Measurements from ENCODE around the gene CREB3. TPM values are rescaled to one million over a fixed set of nuclear protein-coding genes. Genes with fewer than 3 reads are reported as not detected.

Gene CREB3
- total and polyA plus RNA-seq, 9 donors, result 23.5 to 30.7 (median 26.6) TPM

DNA sequence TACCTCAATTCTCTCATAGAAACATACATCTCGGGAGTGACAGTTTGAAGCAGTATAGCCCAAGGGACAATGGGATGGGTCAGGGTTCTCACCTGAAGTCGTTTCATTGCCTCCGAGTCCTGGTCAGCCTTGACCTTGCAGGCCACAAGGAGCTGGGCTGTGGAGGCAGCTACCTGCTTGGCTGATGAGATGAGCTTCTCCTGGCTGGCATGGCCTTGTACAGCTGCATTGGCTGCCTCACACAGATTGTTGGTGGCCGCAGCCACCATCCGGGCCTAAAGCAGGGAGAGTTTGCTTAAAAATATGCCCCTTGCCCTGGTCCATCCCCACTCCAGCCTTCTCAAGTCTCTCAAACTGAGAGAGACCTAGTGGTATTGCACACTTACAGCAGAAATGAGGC is 34.2 kb upstream of the CREB3 start:
- 95% methylated on average over 2 of the region's 5 CpGs for WGBS (ENCODE audit: insufficient coverage)

GRCh38 chr9:35700031-35700430 is 32.4 kb upstream of the CREB3 start:
- 88% methylated on average over 10 of the region's 11 CpGs for WGBS (ENCODE audit: insufficient coverage)
- H3K4me3 ChIP-seq (ENCODE audit: low read length), result no peak overlapping the region
- H3K9me3 ChIP-seq (replicated peaks; ENCODE audit: control insufficient read depth, low read depth, low read length), result no peaks in the 10 kb centered on the region
- no peaks in the 10 kb centered on the region for H3K27me3 ChIP-seq (ENCODE audit: control insufficient read depth, insufficient read depth, low read length)
- no peak for DNase-seq
- no peak overlapping the region for H3K27ac ChIP-seq (ENCODE audit: low read length)
- no peaks in the 10 kb centered on the region for H3K4me1 ChIP-seq (ENCODE audit: control insufficient read depth, insufficient read depth, low read length)
- peaks cover 92% of the 10 kb centered on the region for H3K36me3 ChIP-seq (ENCODE audit: control insufficient read depth, insufficient read depth, low read length)

More for the DNA sequence above, 34.2 kb upstream of the CREB3 start:
- H3K27ac ChIP-seq (ENCODE audit: low read length), result no peak overlapping the region
- H3K27me3 ChIP-seq (ENCODE audit: control insufficient read depth, insufficient read depth, low read length), result no peaks in the 10 kb centered on the region
- peaks cover 74% of the 10 kb centered on the region for H3K36me3 ChIP-seq (ENCODE audit: control insufficient read depth, insufficient read depth, low read length)
- no peak for DNase-seq
- H3K4me3 ChIP-seq (ENCODE audit: low read length), result no peak overlapping the region
- H3K9me3 ChIP-seq (replicated peaks; ENCODE audit: control insufficient read depth, low read depth, low read length), result no peaks in the 10 kb centered on the region
- H3K4me1 ChIP-seq (ENCODE audit: control insufficient read depth, insufficient read depth, low read length), result no peaks in the 10 kb centered on the region

DNA sequence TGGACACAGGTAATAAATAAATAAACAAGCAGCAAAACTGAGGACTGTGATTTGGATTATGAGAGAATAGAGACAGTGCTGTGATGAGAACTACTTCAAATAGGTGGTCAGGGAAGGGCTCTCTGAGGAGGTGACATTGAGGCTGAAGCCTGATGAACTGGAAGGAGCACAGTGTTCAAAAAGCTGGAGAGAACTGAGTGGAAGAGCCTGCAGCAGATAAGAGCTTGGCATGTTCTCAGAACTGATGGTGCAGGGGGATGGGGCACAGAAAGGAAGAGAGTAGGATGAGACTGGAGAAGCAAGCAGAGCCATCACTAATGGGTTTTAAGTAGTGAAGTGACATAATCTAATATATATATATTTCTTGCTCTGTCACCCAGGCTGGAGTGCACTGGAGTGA is 31.5 kb upstream of the CREB3 start:
- no peak overlapping the region for H3K27ac ChIP-seq (ENCODE audit: low read length)
- no peak overlapping the region for H3K4me3 ChIP-seq (ENCODE audit: low read length)
- no peaks in the 10 kb centered on the region for H3K9me3 ChIP-seq (replicated peaks; ENCODE audit: control insufficient read depth, low read depth, low read length)
- H3K36me3 ChIP-seq (ENCODE audit: control insufficient read depth, insufficient read depth, low read length), result peaks cover 98% of the 10 kb centered on the region
- no peaks in the 10 kb centered on the region for H3K4me1 ChIP-seq (ENCODE audit: control insufficient read depth, insufficient read depth, low read length)
- no peaks in the 10 kb centered on the region for H3K27me3 ChIP-seq (ENCODE audit: control insufficient read depth, insufficient read depth, low read length)
- no peak for DNase-seq

- DNase-seq, result no peak
- Histone ChIP-seq H3K27me3 (ENCODE audit: control insufficient read depth, insufficient read depth, low read length) (no peaks in the 10 kb centered on the region), H3K4me3 (ENCODE audit: low read length) (no peak overlapping the region), H3K9me3 (replicated peaks; ENCODE audit: control insufficient read depth, low read depth, low read length) (no peaks in the 10 kb centered on the region), H3K4me1 (ENCODE audit: control insufficient read depth, insufficient read depth, low read length) (no peaks in the 10 kb centered on the region), H3K36me3 (ENCODE audit: control insufficient read depth, insufficient read depth, low read length) (peaks cover 100% of the 10 kb centered on the region), H3K27ac (ENCODE audit: low read length) (no peak overlapping the region)
- WGBS (ENCODE audit: insufficient coverage), result 96% methylated on average over 6 of the region's 7 CpGs
These were observed 29.8 kb upstream of the CREB3 start for GRCh38 chr9:35702696-35703095.

DNA sequence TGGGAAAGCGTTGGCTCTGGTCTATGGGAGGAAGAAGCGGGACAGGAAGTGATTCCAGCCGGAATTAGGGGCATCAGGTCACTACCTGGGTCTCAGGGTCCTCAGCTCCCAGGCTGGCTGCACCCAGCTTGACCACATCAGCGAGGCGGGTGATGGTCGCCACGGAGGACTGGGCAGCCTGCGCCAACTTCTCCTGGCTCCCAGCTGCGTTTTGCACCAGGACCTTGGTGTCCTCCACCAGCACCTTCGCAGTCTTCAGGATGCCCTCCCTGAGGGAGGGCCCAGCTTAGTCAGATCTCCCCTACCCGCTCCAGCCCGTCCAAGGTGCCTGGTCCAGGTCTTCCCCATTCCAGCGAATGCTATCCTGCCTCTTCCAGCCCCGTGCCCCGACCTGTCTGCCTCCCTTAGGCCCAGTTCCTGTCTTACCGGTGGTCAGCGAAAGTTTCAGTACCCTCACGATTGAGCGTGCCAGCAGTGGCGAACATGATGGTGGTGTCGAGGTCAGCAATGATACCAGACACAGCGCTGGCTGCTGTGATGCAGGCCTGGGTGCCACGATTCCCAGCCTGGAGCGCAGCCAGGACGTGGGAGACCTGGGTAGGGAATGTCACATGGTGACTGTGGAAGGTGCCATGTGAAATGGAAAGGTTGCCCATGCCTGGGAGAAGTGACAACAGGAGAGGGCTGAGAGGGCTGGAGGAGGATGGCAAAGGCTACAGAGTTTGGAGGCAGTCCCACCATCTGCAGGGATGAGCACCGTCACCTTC is 28.4 kb upstream of the CREB3 start:
- WGBS (ENCODE audit: insufficient coverage), result 93% methylated on average over 26 of the region's 26 CpGs
- no peak overlapping the region for H3K4me3 ChIP-seq (ENCODE audit: low read length)
- no peaks in the 10 kb centered on the region for H3K4me1 ChIP-seq (ENCODE audit: control insufficient read depth, insufficient read depth, low read length)
- DNase-seq, result no peak
- no peaks in the 10 kb centered on the region for H3K27me3 ChIP-seq (ENCODE audit: control insufficient read depth, insufficient read depth, low read length)
- no peak overlapping the region for H3K27ac ChIP-seq (ENCODE audit: low read length)
- H3K36me3 ChIP-seq (ENCODE audit: control insufficient read depth, insufficient read depth, low read length), result peaks cover 98% of the 10 kb centered on the region
- H3K9me3 ChIP-seq (replicated peaks; ENCODE audit: control insufficient read depth, low read depth, low read length), result no peaks in the 10 kb centered on the region

- WGBS (ENCODE audit: insufficient coverage), result 92% methylated on average over 8 of the region's 8 CpGs
- H3K27ac ChIP-seq (ENCODE audit: low read length), result no peak overlapping the region
These were observed 27.1 kb upstream of the CREB3 start for GRCh38 chr9:35705372-35705771.

GRCh38 chr9:35705836-35706430 is 26.5 kb upstream of the CREB3 start:
- Histone ChIP-seq H3K4me1 (ENCODE audit: control insufficient read depth, insufficient read depth, low read length) (no peaks in the 10 kb centered on the region), H3K9me3 (replicated peaks; ENCODE audit: control insufficient read depth, low read depth, low read length) (no peaks in the 10 kb centered on the region), H3K27me3 (ENCODE audit: control insufficient read depth, insufficient read depth, low read length) (no peaks in the 10 kb centered on the region), H3K4me3 (ENCODE audit: low read length) (no peak overlapping the region), H3K27ac (ENCODE audit: low read length) (no peak overlapping the region), H3K36me3 (ENCODE audit: control insufficient read depth, insufficient read depth, low read length) (peaks cover 92% of the 10 kb centered on the region)
- DNase-seq, result no peak
- WGBS (ENCODE audit: insufficient coverage), result 91% methylated on average over 3 of the region's 7 CpGs

More at GRCh38 chr9:35705372-35705771, 27.1 kb upstream of the CREB3 start:
- H3K4me3 ChIP-seq (ENCODE audit: low read length), result no peak overlapping the region
- no peaks in the 10 kb centered on the region for H3K9me3 ChIP-seq (replicated peaks; ENCODE audit: control insufficient read depth, low read depth, low read length)
- H3K4me1 ChIP-seq (ENCODE audit: control insufficient read depth, insufficient read depth, low read length), result no peaks in the 10 kb centered on the region
- peaks cover 92% of the 10 kb centered on the region for H3K36me3 ChIP-seq (ENCODE audit: control insufficient read depth, insufficient read depth, low read length)
- no peak for DNase-seq
- H3K27me3 ChIP-seq (ENCODE audit: control insufficient read depth, insufficient read depth, low read length), result no peaks in the 10 kb centered on the region

DNA sequence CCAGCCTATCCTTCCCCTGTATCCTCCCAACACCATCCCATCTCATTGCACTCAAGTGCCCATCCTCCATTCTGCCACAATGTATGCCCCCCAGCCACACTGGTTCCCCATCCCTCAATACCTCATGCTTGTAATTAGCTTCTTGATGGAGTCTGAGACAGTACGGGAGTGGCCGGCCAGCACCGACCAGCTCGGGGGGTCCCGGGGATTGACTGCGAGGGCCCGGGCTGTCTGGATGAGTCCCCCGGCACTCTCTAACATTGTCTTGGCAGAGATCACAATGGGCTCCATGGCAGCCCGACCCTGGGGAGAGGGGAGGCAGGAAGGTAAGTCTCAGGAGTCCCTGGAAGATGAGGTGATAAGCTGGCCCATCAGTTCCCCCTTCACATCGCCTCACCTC is 25.5 kb upstream of the CREB3 start:
- no peak for DNase-seq
- peaks cover 92% of the 10 kb centered on the region for H3K36me3 ChIP-seq (ENCODE audit: control insufficient read depth, insufficient read depth, low read length)
- no peaks in the 10 kb centered on the region for H3K27me3 ChIP-seq (ENCODE audit: control insufficient read depth, insufficient read depth, low read length)
- no peaks in the 10 kb centered on the region for H3K4me1 ChIP-seq (ENCODE audit: control insufficient read depth, insufficient read depth, low read length)
- 97% methylated on average over 5 of the region's 10 CpGs for WGBS (ENCODE audit: insufficient coverage)
- H3K27ac ChIP-seq (ENCODE audit: low read length), result no peak overlapping the region
- no peaks in the 10 kb centered on the region for H3K9me3 ChIP-seq (replicated peaks; ENCODE audit: control insufficient read depth, low read depth, low read length)
- H3K4me3 ChIP-seq (ENCODE audit: low read length), result no peak overlapping the region

- Histone ChIP-seq H3K36me3 (ENCODE audit: control insufficient read depth, insufficient read depth, low read length) (peaks cover 90% of the 10 kb centered on the region), H3K4me1 (ENCODE audit: control insufficient read depth, insufficient read depth, low read length) (no peaks in the 10 kb centered on the region), H3K27me3 (ENCODE audit: control insufficient read depth, insufficient read depth, low read length) (no peaks in the 10 kb centered on the region), H3K27ac (ENCODE audit: low read length) (no peak overlapping the region), H3K4me3 (ENCODE audit: low read length) (no peak overlapping the region), H3K9me3 (replicated peaks; ENCODE audit: control insufficient read depth, low read depth, low read length) (no peaks in the 10 kb centered on the region)
- WGBS (ENCODE audit: insufficient coverage), result 96% methylated on average over 4 of the region's 4 CpGs
- no peak for DNase-seq
These were observed 24.3 kb upstream of the CREB3 start for GRCh38 chr9:35708146-35708545.

GRCh38 chr9:35710818-35711500 is 21.5 kb upstream of the CREB3 start:
- peaks cover 85% of the 10 kb centered on the region for H3K36me3 ChIP-seq (ENCODE audit: control insufficient read depth, insufficient read depth, low read length)
- H3K27ac ChIP-seq (ENCODE audit: low read length), result no peak overlapping the region
- DNase-seq, result no peak
- H3K4me1 ChIP-seq (ENCODE audit: control insufficient read depth, insufficient read depth, low read length), result no peaks in the 10 kb centered on the region
- no peaks in the 10 kb centered on the region for H3K9me3 ChIP-seq (replicated peaks; ENCODE audit: control insufficient read depth, low read depth, low read length)
- no CpG with 5 or more reads among the region's 7 CpGs for WGBS (ENCODE audit: insufficient coverage)
- H3K4me3 ChIP-seq (ENCODE audit: low read length), result no peak overlapping the region
- no peaks in the 10 kb centered on the region for H3K27me3 ChIP-seq (ENCODE audit: control insufficient read depth, insufficient read depth, low read length)

Data from muscle of leg (tissue), 11 donors.